OCI-LY7 (cell line): ENCODE measurements around the gene CDK6.

ENCODE experiments used
- CTCF ChIP-seq: fragments of 200-600 bp; sonication (generic); conservative IDR thresholded peaks from 2 replicates; pipeline ENCODE4 v1.5.1; 2014; ENCODE audit warnings: mild to moderate bottlenecking, antibody characterized with exemption, low read length, moderate library complexity, mixed read lengths
- EZH2phosphoT487 ChIP-seq: fragments of 200-600 bp; sonication (generic); IDR thresholded peaks from 2 replicates; pipeline ENCODE4 v1.6.1; 2018; ENCODE audit warnings: low read depth, borderline replicate concordance, mild to moderate bottlenecking, mixed run types, antibody characterized with exemption, low read length, moderate library complexity, mixed read lengths

DNA sequence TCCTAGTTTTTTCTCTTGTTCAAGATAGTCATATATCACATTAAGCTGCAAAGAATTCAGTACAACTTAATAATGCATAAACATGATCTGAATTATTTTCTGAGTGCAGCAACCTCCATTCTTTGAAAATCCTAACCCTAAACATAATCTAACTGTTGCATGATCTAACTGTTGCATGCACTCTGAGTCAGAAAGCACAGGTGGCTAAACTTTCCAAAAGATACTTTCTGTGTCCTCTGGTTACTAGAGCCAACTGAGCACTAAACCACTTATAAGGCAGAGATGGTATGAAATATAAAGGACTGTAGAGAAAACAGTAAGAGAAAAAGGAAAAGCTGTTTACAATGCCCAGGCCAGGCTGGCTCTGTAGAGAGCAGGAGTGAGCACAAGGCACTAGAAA lies 223.2 kb downstream of the CDK6 start:
- TF ChIP-seq CTCF = no peak
- no peak for TF ChIP-seq EZH2phosphoT487
